Adrenal gland (tissue), 5 donors: ENCODE measurements around the gene DIPK1B.

Source experiments
- CTCF ChIP-seq, 6 experiments: fragments of 450-650 bp in 4 of 6; fragments of 200-600 bp in 2 of 6; sonication (generic) in 1 of 6; IDR thresholded peaks; 1 replicate in 5 of 6; 2 replicates in 1 of 6; pipeline versions ENCODE4 v1.5.1 to v1.8.0; 2016 to 2021; ENCODE audit warnings: antibody characterized with exemption in 6 of 6, mild to moderate bottlenecking in 2 of 6, moderate library complexity in 1 of 6
- POLR2A ChIP-seq, 2 donors: fragments of 450-650 bp; IDR thresholded peaks; one replicate each; pipeline ENCODE4 v1.6.1; 2017; ENCODE audit warnings: antibody characterized with exemption in 2 of 2, mild to moderate bottlenecking in 2 of 2, moderate library complexity in 1 of 2
- donor health status: DM: no; HTN: no; CAD: no.

GRCh38 chr9:136719195-136719880 lies 7.0 kb downstream of the DIPK1B start:
- TF ChIP-seq CTCF (IDR thresholded peaks at IDR 0.05), result no peak
- no peak for TF ChIP-seq POLR2A (IDR thresholded peaks at IDR 0.05)
